Left hindlimb (tissue), 1 donor: ENCODE measurements around the gene LRRTM4.
"Not testable (repeated sequence)": the region's sequence is repeated elsewhere in the genome, so short reads cannot be mapped to it uniquely, and the experiment has no call there.

Source experiments
- DNase-seq: peaks from one replicate; pipeline ENCODE4 v3.0.0-alpha.2; 2018

LRRTM4 gene

GRCh38 chr2:76829374-76830234 lies 692.6 kb downstream of the LRRTM4 start:
- no peak for DNase-seq

- DNase-seq: no peak
Measured at GRCh38 chr2:76826691-76827090, 695.5 kb downstream of the LRRTM4 start.

GRCh38 chr2:76825140-76825970 lies 696.8 kb downstream of the LRRTM4 start:
- no peak for DNase-seq

- DNase-seq: no peak
Measured at GRCh38 chr2:76821731-76822130, 700.4 kb downstream of the LRRTM4 start.

GRCh38 chr2:76813084-76813483 lies 709.1 kb downstream of the LRRTM4 start:
- DNase-seq: no peak

GRCh38 chr2:76812156-76812555 lies 710.0 kb downstream of the LRRTM4 start:
- DNase-seq: no peak

- no peak for DNase-seq
Measured at GRCh38 chr2:76809136-76809535, 713.0 kb downstream of the LRRTM4 start.

GRCh38 chr2:76808732-76809131 lies 713.4 kb downstream of the LRRTM4 start:
- DNase-seq: no peak

GRCh38 chr2:76793647-76794334 lies 728.4 kb downstream of the LRRTM4 start:
- DNase-seq: no peak

- not testable (repeated sequence) for DNase-seq
Measured at GRCh38 chr2:76781313-76781712, 740.9 kb downstream of the LRRTM4 start.

GRCh38 chr2:76763276-76763675 lies 758.9 kb downstream of the LRRTM4 start:
- DNase-seq: no peak

GRCh38 chr2:76760367-76760704 lies 761.8 kb downstream of the LRRTM4 start:
- no peak for DNase-seq

GRCh38 chr2:76759634-76760366 lies 762.4 kb downstream of the LRRTM4 start:
- DNase-seq: no peak

- DNase-seq: no peak
Measured at GRCh38 chr2:76752506-76752905, 769.7 kb downstream of the LRRTM4 start.

GRCh38 chr2:76749858-76750257 lies 772.3 kb downstream of the LRRTM4 start:
- DNase-seq: no peak

- DNase-seq: no peak
Measured at GRCh38 chr2:76748581-76749296, 773.4 kb downstream of the LRRTM4 start.

GRCh38 chr2:76745605-76746004 lies 776.6 kb downstream of the LRRTM4 start:
- DNase-seq: no peak

GRCh38 chr2:76737607-76738006 lies 784.6 kb downstream of the LRRTM4 start:
- DNase-seq: no peak

GRCh38 chr2:76733736-76734135 lies 788.4 kb downstream of the LRRTM4 start:
- DNase-seq: no peak

GRCh38 chr2:76731157-76731556 lies 791.0 kb downstream of the LRRTM4 start:
- DNase-seq: no peak

- no peak for DNase-seq
Measured at GRCh38 chr2:76730021-76730420, 792.2 kb downstream of the LRRTM4 start.

- no peak for DNase-seq
Measured at GRCh38 chr2:76721226-76721625, 801.0 kb downstream of the LRRTM4 start.
